ENCODE data around the gene TTC28. TPM values are rescaled to one million over a fixed set of nuclear protein-coding genes. Genes with fewer than 3 reads are reported as not detected.

Gene TTC28
- total and polyA plus RNA-seq, 12 donors: 3.4 to 75.6 (median 28.6) TPM

DNA sequence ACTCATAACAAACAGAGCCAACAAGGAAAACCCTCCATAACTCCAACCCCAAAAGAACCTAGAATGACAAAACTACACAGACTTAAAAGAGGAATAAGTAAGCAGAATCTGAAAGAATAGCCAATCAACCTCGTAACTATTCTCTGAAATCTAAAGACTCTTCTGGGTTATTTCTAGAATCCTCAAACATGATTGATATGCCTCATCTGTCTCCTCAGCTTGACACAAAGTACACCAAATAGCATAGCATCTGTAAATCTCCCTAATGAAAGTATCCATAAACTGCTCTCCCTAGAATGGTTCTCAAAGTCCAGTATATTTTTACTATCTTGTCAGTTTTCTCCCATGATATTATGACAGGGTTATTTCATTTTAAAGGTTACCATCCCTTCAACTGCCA is 195.0 kb downstream of the TTC28 start:
- TF ChIP-seq, protein P1, sequence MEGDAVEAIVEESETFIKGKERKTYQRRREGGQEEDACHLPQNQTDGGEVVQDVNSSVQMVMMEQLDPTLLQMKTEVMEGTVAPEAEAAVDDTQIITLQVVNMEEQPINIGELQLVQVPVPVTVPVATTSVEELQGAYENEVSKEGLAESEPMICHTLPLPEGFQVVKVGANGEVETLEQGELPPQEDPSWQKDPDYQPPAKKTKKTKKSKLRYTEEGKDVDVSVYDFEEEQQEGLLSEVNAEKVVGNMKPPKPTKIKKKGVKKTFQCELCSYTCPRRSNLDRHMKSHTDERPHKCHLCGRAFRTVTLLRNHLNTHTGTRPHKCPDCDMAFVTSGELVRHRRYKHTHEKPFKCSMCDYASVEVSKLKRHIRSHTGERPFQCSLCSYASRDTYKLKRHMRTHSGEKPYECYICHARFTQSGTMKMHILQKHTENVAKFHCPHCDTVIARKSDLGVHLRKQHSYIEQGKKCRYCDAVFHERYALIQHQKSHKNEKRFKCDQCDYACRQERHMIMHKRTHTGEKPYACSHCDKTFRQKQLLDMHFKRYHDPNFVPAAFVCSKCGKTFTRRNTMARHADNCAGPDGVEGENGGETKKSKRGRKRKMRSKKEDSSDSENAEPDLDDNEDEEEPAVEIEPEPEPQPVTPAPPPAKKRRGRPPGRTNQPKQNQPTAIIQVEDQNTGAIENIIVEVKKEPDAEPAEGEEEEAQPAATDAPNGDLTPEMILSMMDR (IDR thresholded peaks at IDR 0.05): no peak
- TF ChIP-seq POLR2A (IDR thresholded peaks at IDR 0.05): no peak
- Histone ChIP-seq H3K4me1 (replicated peaks in 1 of 2) (peaks cover 0 to 8% of the 10 kb centered on the region in 2 donors), H3K27me3 (no peaks in the 10 kb centered on the region), H3K27ac (no peak overlapping the region), H3K36me3 (replicated peaks in 1 of 2) (no peaks in the 10 kb centered on the region), H3K9me3 (replicated peaks in 1 of 3) (peaks cover 0 to 3% (median 0%) of the 10 kb centered on the region in 3 donors), H3K4me3 (no peak overlapping the region)
- intact Hi-C loops (cut with DNase I): no loop called here
- 83 to 95% (median 90%) methylated on average over 1 of the region's 1 CpG for WGBS, 4 donors
- no peak for DNase-seq

DNA sequence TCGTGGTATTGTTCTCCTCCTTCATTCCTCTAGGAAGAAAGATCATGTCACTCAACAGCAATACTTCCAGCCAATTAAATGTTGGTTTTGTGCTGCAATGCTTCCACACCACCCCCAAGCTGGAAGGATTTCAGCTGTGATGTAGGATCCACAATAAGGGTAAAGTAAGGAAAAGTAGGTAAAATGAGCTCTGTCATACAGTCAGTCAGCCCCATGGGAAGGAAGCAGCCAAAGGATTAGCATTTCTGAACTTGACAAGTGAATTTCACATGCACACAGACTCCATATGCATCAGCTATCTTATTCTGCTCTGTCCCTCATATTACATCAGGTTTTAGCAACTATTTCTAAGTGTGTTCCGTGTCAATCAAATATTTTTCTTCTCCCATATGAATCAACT is 197.9 kb downstream of the TTC28 start:
- Histone ChIP-seq H3K4me3 (no peak overlapping the region), H3K9me3 (replicated peaks in 1 of 3) (peaks cover 0 to 3% (median 0%) of the 10 kb centered on the region in 3 donors), H3K27me3 (no peaks in the 10 kb centered on the region), H3K36me3 (replicated peaks in 1 of 2) (no peaks in the 10 kb centered on the region), H3K4me1 (replicated peaks in 1 of 2) (peaks cover 0 to 8% of the 10 kb centered on the region in 2 donors), H3K27ac (no peak overlapping the region)
- WGBS, 4 donors: 50 to 83% (median 75%) methylated on average over 2 of the region's 2 CpGs
- TF ChIP-seq POLR2A (IDR thresholded peaks at IDR 0.05): no peak
- TF ChIP-seq, protein P1 (IDR thresholded peaks at IDR 0.05): no peak
- intact Hi-C loops (cut with DNase I): no loop called here
- no peak for DNase-seq

DNA sequence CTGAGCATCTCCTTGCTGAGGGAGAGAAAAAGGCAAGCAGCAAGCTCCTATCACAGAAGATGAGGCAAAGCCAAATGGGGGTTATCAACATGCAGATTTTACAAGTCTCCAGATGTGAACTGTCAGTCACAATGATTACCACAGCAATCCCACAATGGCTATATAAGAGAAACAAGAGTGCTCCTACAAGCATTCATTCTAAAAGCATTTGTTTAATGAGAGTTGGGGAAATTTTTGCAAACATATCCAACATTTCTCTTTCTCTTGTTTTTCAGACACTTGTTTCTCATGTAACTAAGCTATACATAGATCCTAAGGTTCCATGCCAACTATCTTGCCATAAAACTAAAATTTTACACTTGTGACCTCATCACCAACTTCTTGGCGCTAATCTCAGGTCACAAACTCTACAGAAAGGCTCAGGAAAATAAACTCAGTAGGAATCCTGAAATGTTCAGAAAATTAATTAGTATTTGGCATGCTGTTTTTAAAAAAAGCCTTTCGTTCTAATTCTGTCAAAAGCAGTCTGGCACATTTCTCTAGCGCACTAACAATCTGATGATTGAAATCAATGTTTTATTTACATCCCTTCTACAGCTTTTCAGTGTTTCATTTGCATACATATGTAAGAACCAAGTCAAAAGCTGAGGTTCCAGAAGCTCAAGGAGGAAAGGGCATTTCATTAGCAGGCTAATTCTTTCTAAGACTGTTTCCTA is 199.5 kb downstream of the TTC28 start:
- H3K27ac ChIP-seq: no peak overlapping the region
- H3K9me3 ChIP-seq (replicated peaks in 1 of 3): peaks cover 0 to 3% (median 0%) of the 10 kb centered on the region in 3 donors
- intact Hi-C loops (cut with DNase I): no loop called here
- H3K27me3 ChIP-seq: no peaks in the 10 kb centered on the region
- H3K4me3 ChIP-seq: no peak overlapping the region
- WGBS, 4 donors: 73 to 84% (median 77%) methylated on average over 3 of the region's 3 CpGs
- TF ChIP-seq POLR2A (IDR thresholded peaks at IDR 0.05): no peak
- TF ChIP-seq, protein P1 (IDR thresholded peaks at IDR 0.05): no peak
- H3K4me1 ChIP-seq (replicated peaks in 1 of 2): peaks cover 0 to 8% of the 10 kb centered on the region in 2 donors
- DNase-seq: no peak
- no peaks in the 10 kb centered on the region for H3K36me3 ChIP-seq (replicated peaks in 1 of 2)

DNA sequence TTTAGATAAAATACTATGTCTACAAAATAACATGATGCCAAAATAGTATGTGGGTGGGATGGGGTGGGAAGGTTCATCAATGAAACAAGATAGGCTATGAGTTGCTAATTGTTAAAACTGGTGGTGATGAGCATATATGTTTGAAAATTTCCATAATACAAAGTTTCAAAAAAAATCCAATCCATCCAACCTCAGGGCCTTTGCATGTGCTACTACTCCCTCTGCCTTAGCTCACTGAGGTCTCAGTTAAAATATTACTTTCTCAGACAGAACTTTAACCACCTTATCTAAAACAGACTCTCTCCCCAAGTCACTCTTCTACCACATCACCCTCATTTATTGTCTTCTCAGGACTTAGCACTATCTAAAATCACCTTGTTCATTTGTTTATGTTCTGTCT is 201.1 kb downstream of the TTC28 start:
- H3K4me1 ChIP-seq (replicated peaks in 1 of 2): peaks cover 0 to 8% of the 10 kb centered on the region in 2 donors

More for the DNA sequence above, 201.1 kb downstream of the TTC28 start:
- intact Hi-C loops (cut with DNase I): no loop called here
- Histone ChIP-seq H3K4me3 (no peak overlapping the region), H3K36me3 (replicated peaks in 1 of 2) (no peaks in the 10 kb centered on the region), H3K27ac (no peak overlapping the region), H3K9me3 (replicated peaks in 1 of 3) (peaks cover 0 to 3% (median 0%) of the 10 kb centered on the region in 3 donors), H3K27me3 (no peaks in the 10 kb centered on the region)
- no peak for DNase-seq
- TF ChIP-seq POLR2A (IDR thresholded peaks at IDR 0.05): no peak
- TF ChIP-seq, protein P1 (IDR thresholded peaks at IDR 0.05): no peak
